Urinary bladder (tissue), 2 donors: ENCODE measurements around the gene HCFC1R1. TPM values are rescaled to one million over a fixed set of nuclear protein-coding genes. Genes with fewer than 3 reads are reported as not detected.

Experiments used
- polyA plus RNA-seq: library from polyadenylated mRNA; stranded (reverse); fragments of 200-250 nt; gene quantifications from one replicate; pipeline ENCODE4 v1.2.3, GENCODE V29; 2013
- small RNA-seq: library from RNA; depleted of rRNA; stranded (forward); fragments of <200 nt; gene quantifications from one replicate; pipeline ENCODE3, GENCODE V24; 2014
- total RNA-seq: library from RNA; depleted of rRNA; stranded (reverse); fragments of >200 nt; gene quantifications from one replicate; pipeline ENCODE4 v1.2.3, GENCODE V29; 2014
- donor health status: healthy.

The HCFC1R1 gene
- total and polyA plus RNA-seq, 2 donors = 29.1 to 91.8 TPM

Small RNAs within 50 kb of the gene (small RNA-seq; reads per million reads assigned to genes)
- not detected for gene LINC00514

Other genes with a start within 250 kb of the HCFC1R1 start
- gene ELOB, start 246.7 kb downstream of the HCFC1R1 start, total RNA-seq = 62.9 TPM
- gene ELOB, start 246.7 kb downstream of the HCFC1R1 start, polyA plus RNA-seq = 399 TPM
- not detected for gene PRSS33, start 236.4 kb downstream of the HCFC1R1 start, total RNA-seq
- gene PRSS33, start 236.4 kb downstream of the HCFC1R1 start, polyA plus RNA-seq = not detected
- not detected for gene PRSS41, start 225.5 kb downstream of the HCFC1R1 start, total RNA-seq
- not detected for gene PRSS41, start 225.5 kb downstream of the HCFC1R1 start, polyA plus RNA-seq
- gene PRSS21, start 206.7 kb downstream of the HCFC1R1 start, total RNA-seq = not detected
- gene PRSS21, start 206.7 kb downstream of the HCFC1R1 start, polyA plus RNA-seq = 0.11 TPM
- gene ZG16B, start 193.6 kb downstream of the HCFC1R1 start, total RNA-seq = 2.4 TPM
- gene ZG16B, start 193.6 kb downstream of the HCFC1R1 start, polyA plus RNA-seq = 5.1 TPM
- 3.0 TPM for gene PRSS22, start 165.8 kb downstream of the HCFC1R1 start, total RNA-seq
- gene PRSS22, start 165.8 kb downstream of the HCFC1R1 start, polyA plus RNA-seq = 5.6 TPM
- 15.6 TPM for gene FLYWCH2, start 140.7 kb downstream of the HCFC1R1 start, total RNA-seq
- gene FLYWCH2, start 140.7 kb downstream of the HCFC1R1 start, polyA plus RNA-seq = 49.9 TPM
- gene FLYWCH1, start 112.0 kb downstream of the HCFC1R1 start, total RNA-seq = 11.4 TPM
- gene FLYWCH1, start 112.0 kb downstream of the HCFC1R1 start, polyA plus RNA-seq = 38.0 TPM
- gene KREMEN2, start 59.7 kb downstream of the HCFC1R1 start, total RNA-seq = 0.11 TPM
- gene KREMEN2, start 59.7 kb downstream of the HCFC1R1 start, polyA plus RNA-seq = not detected
- gene PAQR4, start 54.6 kb downstream of the HCFC1R1 start, total RNA-seq = 4.5 TPM
- 5.1 TPM for gene PAQR4, start 54.6 kb downstream of the HCFC1R1 start, polyA plus RNA-seq
- gene PKMYT1, start 43.5 kb downstream of the HCFC1R1 start, total RNA-seq = 2.5 TPM
- 1.1 TPM for gene PKMYT1, start 43.5 kb downstream of the HCFC1R1 start, polyA plus RNA-seq
- gene CLDN9, start 11.0 kb downstream of the HCFC1R1 start, total RNA-seq = not detected
- 0.04 TPM for gene CLDN9, start 11.0 kb downstream of the HCFC1R1 start, polyA plus RNA-seq
- not detected for gene CLDN6, start 5.8 kb downstream of the HCFC1R1 start, total RNA-seq
- gene CLDN6, start 5.8 kb downstream of the HCFC1R1 start, polyA plus RNA-seq = not detected
- 20.1 TPM for gene TNFRSF12A, start 3.6 kb downstream of the HCFC1R1 start, total RNA-seq
- gene TNFRSF12A, start 3.6 kb downstream of the HCFC1R1 start, polyA plus RNA-seq = 16.2 TPM
- 9.8 TPM for gene THOC6, start 93 bp upstream of the HCFC1R1 start, total RNA-seq
- 22.8 TPM for gene THOC6, start 93 bp upstream of the HCFC1R1 start, polyA plus RNA-seq
- 7.2 TPM for gene BICDL2, start 13.0 kb upstream of the HCFC1R1 start, total RNA-seq
- 8.3 TPM for gene BICDL2, start 13.0 kb upstream of the HCFC1R1 start, polyA plus RNA-seq
- gene MMP25, start 22.6 kb upstream of the HCFC1R1 start, total RNA-seq = 0.32 TPM
- gene MMP25, start 22.6 kb upstream of the HCFC1R1 start, polyA plus RNA-seq = 0.82 TPM
- 18.1 TPM for gene IL32, start 41.7 kb upstream of the HCFC1R1 start, total RNA-seq
- 28.0 TPM for gene IL32, start 41.7 kb upstream of the HCFC1R1 start, polyA plus RNA-seq
- not detected for gene ZSCAN10, start 75.4 kb upstream of the HCFC1R1 start, total RNA-seq
- gene ZSCAN10, start 75.4 kb upstream of the HCFC1R1 start, polyA plus RNA-seq = not detected
- gene ZNF205, start 88.6 kb upstream of the HCFC1R1 start, total RNA-seq = 8.9 TPM
- 16.4 TPM for gene ZNF205, start 88.6 kb upstream of the HCFC1R1 start, polyA plus RNA-seq
- gene ZNF213, start 111.1 kb upstream of the HCFC1R1 start, total RNA-seq = 4.0 TPM
- 16.0 TPM for gene ZNF213, start 111.1 kb upstream of the HCFC1R1 start, polyA plus RNA-seq
- not detected for gene OR1F1, start 164.3 kb upstream of the HCFC1R1 start, total RNA-seq
- gene OR1F1, start 164.3 kb upstream of the HCFC1R1 start, polyA plus RNA-seq = not detected
- gene ZNF200, start 211.2 kb upstream of the HCFC1R1 start, total RNA-seq = 15.2 TPM
- 5.2 TPM for gene ZNF200, start 211.2 kb upstream of the HCFC1R1 start, polyA plus RNA-seq
- gene MEFV, start 232.7 kb upstream of the HCFC1R1 start, total RNA-seq = 0.58 TPM
- 0.80 TPM for gene MEFV, start 232.7 kb upstream of the HCFC1R1 start, polyA plus RNA-seq